PC-9 (cell line): Measurements from ENCODE around the gene CLPTM1L. TPM values are rescaled to one million over a fixed set of nuclear protein-coding genes. Genes with fewer than 3 reads are reported as not detected.

ENCODE experiments used
- BruUV-seq: library from RNA; stranded (reverse); fragments of 400-500 nt; replicated peaks from 2 replicates; lab custom pipeline; 2021; lab: Mats Ljungman, UMichigan
- CTCF ChIA-PET: fragments of 300-600 bp; sonication (Branson Sonifier 250); formaldehyde crosslinking; loops from one replicate; lab custom pipeline; 2022; ENCODE audit warnings: antibody characterized with exemption; lab: Charles Lee
- POLR2A ChIA-PET: fragments of 300-600 bp; sonication (Branson Sonifier 250); formaldehyde crosslinking; loops from one replicate; lab custom pipeline; 2022; ENCODE audit warnings: antibody characterized with exemption; ENCODE audit not compliant: unreplicated experiment; lab: Charles Lee
- DNase-seq, 2 experiments: peaks; one replicate each; pipeline versions ENCODE4 v3.0.0 to v3.0.0-alpha.2; 2015 to 2022; ENCODE audit warnings: mixed read lengths in 1 of 2
- H2AFZ ChIP-seq: fragments of 200-600 bp; sonication (generic); 2 replicates; pipeline ENCODE4 v1.8.1; 2017; ENCODE audit warnings: antibody characterized with exemption
- H3F3A ChIP-seq: fragments of 200-600 bp; sonication (generic); 2 replicates; pipeline ENCODE4 v1.8.1; 2017; ENCODE audit warnings: antibody characterized with exemption, mild to moderate bottlenecking, low read depth; ENCODE audit not compliant: insufficient read depth
- H3K27ac ChIP-seq: fragments of 200-600 bp; sonication (generic); 2 replicates; pipeline ENCODE4 v1.6.1; 2016; ENCODE audit warnings: mixed run types
- H3K27me3 ChIP-seq: fragments of 200-600 bp; sonication (generic); 2 replicates; pipeline ENCODE4 v1.6.1; 2016; ENCODE audit warnings: low read depth, mixed run types; ENCODE audit not compliant: insufficient read depth
- H3K36me3 ChIP-seq: fragments of 200-600 bp; sonication (generic); 2 replicates; pipeline ENCODE4 v1.6.1; 2016; ENCODE audit warnings: low read depth, mixed run types
- H3K4me1 ChIP-seq: fragments of 200-600 bp; sonication (generic); replicated peaks from 2 replicates; pipeline ENCODE4 v1.6.1; 2016; ENCODE audit warnings: mixed run types; ENCODE audit not compliant: insufficient read depth
- H3K4me2 ChIP-seq: fragments of 200-600 bp; sonication (generic); 2 replicates; pipeline ENCODE4 v1.6.1; 2017; ENCODE audit warnings: mixed run types
- H3K4me3 ChIP-seq: fragments of 200-600 bp; sonication (generic); 2 replicates; pipeline ENCODE4 v1.6.1; 2016; ENCODE audit warnings: mixed run types
- H3K79me2 ChIP-seq: fragments of 200-600 bp; sonication (generic); 2 replicates; pipeline ENCODE4 v1.6.1; 2017; ENCODE audit warnings: low read depth, mixed run types
- H3K9me2 ChIP-seq: fragments of 200-600 bp; sonication (generic); 2 replicates; pipeline ENCODE4 v1.8.1; 2017; ENCODE audit warnings: mild to moderate bottlenecking; ENCODE audit not compliant: insufficient read depth
- H3K9me3 ChIP-seq: fragments of 200-600 bp; sonication (generic); 2 replicates; pipeline ENCODE4 v1.8.1; 2016; ENCODE audit warnings: low read depth; ENCODE audit not compliant: insufficient read depth
- H4K20me1 ChIP-seq: fragments of 200-600 bp; sonication (generic); 2 replicates; pipeline ENCODE4 v1.8.1; 2017; ENCODE audit not compliant: insufficient read depth
- EZH2 ChIP-seq: fragments of 200-600 bp; sonication (generic); IDR thresholded peaks from 2 replicates; pipeline ENCODE4 v1.8.0; 2017; ENCODE audit warnings: antibody characterized with exemption, low read depth
- intact Hi-C: fragments of 100-400 bp; cut with micrococcal nuclease; formaldehyde crosslinking; loops from one replicate; pipeline ENCODE4 v1.10.0; 2022; ENCODE audit not compliant: unreplicated experiment
- total RNA-seq: library from RNA; stranded (reverse); gene quantifications from 2 replicates; pipeline ENCODE4 v1.2.3, GENCODE V29; 2021
- TF ChIP-seq, protein P1 (sequence below): fragments of 200-600 bp; sonication (generic); conservative IDR thresholded peaks from 2 replicates; pipeline ENCODE4 v1.6.1; 2017; ENCODE audit warnings: mixed run types, antibody characterized with exemption, mild to moderate bottlenecking, moderate library complexity

The CLPTM1L gene
- total RNA-seq, 1 experiment from 2014 or later, result 260 TPM

DNA sequence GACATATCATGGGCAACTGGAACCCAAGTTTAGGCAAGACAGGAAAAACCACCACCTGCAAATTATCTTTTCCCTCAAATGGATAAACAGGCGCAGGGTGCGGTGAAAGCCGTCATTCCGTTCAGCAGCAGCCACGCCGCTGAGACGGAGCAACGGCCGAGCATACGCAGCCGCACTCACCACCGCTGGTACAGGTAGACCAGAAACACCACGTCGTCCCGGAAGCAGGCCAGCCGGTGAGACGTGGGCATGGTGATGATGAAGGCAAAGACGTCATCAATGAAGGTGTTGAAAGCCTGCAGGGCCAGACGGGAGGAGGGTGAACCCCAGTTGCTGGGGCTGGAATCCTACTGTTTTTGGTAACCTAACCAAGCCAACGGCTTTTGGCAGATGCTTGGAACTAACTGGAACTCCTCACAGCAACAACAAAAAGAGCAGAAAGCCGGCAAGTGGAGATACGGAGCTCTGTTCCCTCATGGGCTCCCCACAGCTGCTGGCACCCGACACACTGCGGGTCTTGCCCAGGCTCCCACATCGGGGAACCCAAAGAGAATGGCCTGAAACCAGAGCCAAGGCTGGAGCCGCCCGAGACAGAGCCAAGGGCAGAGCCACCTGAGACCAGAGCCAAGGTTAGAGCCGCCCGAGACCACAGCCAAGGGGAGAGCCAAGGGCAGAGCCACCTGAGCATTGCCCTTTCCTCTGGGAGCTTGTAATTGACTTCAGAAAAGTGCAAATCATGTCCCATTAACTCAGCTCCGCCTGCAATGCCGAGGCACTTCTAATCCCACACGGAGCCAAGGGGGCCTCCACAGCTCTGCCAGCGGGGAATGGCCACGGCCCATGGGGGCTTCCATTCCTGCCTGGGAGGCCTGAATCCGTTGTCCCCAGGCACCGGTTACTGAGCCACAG, 24.2 kb downstream of the CLPTM1L start:
- Histone ChIP-seq H3K4me3 (no peak overlapping the region), H3K4me2 (no peak overlapping the region), H3K9me2 (no peaks in the 10 kb centered on the region), H3K4me1 (peaks cover 22% of the 10 kb centered on the region), H3K36me3 (peaks cover 43% of the 10 kb centered on the region), H3K9me3 (no peaks in the 10 kb centered on the region), H3K79me2 (peaks cover 6% of the 10 kb centered on the region), H4K20me1 (peaks cover 17% of the 10 kb centered on the region), H2AFZ (no peak overlapping the region), H3K27me3 (no peaks in the 10 kb centered on the region), H3F3A (peaks cover 44% of the 10 kb centered on the region), H3K27ac (no peak overlapping the region)
- ChIA-PET POLR2A (no interaction called here), CTCF (interaction anchor here (0.6 kb wide), 1 partner anchor 15 kb away, joined by 5 read pairs; no protein-coding TSS in a partner anchor)
- DNase-seq, result no peak
- intact Hi-C loops, result no loop called here
- BruUV-seq, result no TSS peak
- TF ChIP-seq EZH2, result no peak
- TF ChIP-seq, protein P1, sequence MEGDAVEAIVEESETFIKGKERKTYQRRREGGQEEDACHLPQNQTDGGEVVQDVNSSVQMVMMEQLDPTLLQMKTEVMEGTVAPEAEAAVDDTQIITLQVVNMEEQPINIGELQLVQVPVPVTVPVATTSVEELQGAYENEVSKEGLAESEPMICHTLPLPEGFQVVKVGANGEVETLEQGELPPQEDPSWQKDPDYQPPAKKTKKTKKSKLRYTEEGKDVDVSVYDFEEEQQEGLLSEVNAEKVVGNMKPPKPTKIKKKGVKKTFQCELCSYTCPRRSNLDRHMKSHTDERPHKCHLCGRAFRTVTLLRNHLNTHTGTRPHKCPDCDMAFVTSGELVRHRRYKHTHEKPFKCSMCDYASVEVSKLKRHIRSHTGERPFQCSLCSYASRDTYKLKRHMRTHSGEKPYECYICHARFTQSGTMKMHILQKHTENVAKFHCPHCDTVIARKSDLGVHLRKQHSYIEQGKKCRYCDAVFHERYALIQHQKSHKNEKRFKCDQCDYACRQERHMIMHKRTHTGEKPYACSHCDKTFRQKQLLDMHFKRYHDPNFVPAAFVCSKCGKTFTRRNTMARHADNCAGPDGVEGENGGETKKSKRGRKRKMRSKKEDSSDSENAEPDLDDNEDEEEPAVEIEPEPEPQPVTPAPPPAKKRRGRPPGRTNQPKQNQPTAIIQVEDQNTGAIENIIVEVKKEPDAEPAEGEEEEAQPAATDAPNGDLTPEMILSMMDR, result no peak

DNA sequence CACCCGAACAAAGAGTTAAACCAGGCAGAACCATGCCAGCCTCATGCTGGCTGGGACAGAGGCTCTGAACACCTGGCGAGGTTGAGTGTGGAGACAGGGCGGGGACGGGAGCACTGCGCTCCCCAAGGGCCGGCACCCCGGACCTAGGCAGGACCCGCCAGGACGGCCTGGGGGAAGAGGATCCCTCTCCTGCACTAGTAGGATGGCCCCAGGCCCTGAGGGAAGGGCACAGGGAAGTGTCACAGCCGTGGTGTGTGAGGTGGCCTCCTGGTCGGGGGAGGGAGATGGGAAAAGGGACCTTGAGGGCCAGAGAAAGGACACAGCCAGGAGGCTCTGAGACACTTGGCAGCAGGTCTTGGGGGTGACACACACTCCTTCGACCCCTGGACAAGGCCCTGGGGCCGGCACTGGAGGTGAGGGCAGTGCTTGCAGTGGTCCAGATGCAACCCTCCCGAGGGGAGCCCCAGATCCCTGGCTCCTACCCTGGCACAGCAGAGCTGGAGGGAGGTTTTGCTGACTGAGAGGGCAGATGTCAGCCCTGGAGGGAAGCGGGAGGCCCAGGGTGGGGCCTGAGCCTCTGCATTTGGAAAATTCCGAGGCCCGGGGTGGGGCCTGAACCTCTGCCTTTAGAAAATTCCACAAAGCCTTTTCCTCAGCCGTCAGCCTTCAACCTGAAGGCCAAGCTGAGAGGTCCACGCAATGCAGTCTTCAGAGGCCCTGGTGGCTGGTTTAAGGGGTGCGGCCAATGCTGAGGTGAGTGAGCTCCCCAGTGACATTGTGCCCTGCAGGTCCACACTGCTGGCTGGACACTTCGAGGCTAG, 25.3 kb downstream of the CLPTM1L start:
- Histone ChIP-seq H3K27ac (no peak overlapping the region), H3K4me2 (no peak overlapping the region), H3K4me1 (peaks cover 25% of the 10 kb centered on the region), H2AFZ (no peak overlapping the region), H3K36me3 (peaks cover 36% of the 10 kb centered on the region), H4K20me1 (peaks cover 11% of the 10 kb centered on the region), H3K9me3 (no peaks in the 10 kb centered on the region), H3K79me2 (no peaks in the 10 kb centered on the region), H3F3A (peaks cover 44% of the 10 kb centered on the region), H3K4me3 (no peak overlapping the region), H3K27me3 (no peaks in the 10 kb centered on the region), H3K9me2 (no peaks in the 10 kb centered on the region)
- CTCF ChIA-PET, result no interaction called here
- intact Hi-C loops, result no loop called here
- POLR2A ChIA-PET, result no interaction called here
- no TSS peak for BruUV-seq
- TF ChIP-seq EZH2, result no peak
- TF ChIP-seq, protein P1, result no peak
- no peak for DNase-seq

DNA sequence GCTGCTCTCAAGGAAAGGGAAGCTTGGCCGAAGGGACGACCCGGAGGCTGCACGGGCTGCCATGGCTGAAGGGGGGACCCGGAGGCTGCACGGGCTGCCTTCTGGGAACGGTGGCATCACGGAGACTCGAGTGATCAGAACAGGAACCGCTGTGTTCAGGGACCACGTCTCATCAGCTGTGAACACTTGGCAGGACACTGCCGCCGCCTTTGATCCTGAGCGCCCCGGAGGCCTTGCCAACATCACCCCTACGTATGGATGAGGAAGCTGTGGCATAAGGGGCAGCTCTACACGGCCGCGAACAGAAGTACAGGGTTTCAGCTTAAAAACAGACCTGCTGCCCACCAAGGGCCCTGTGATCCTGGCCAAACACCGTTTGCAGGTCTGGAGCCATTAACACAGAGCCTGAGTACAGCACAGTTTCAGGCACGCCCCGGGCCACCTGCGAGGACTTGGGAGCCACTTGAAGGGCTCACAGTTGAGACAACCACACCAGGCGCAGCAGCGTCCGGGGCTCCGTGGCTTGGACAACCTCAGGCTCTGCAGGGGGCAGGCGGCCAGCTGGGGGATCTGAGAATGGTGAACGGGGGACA, 26.1 kb downstream of the CLPTM1L start:
- no peaks in the 10 kb centered on the region for H3K9me2 ChIP-seq
- H3K4me3 ChIP-seq, result no peak overlapping the region
- peaks cover 35% of the 10 kb centered on the region for H3F3A ChIP-seq
- no peaks in the 10 kb centered on the region for H3K79me2 ChIP-seq
- POLR2A ChIA-PET, result no interaction called here
- no peak overlapping the region for H3K4me2 ChIP-seq
- intact Hi-C loops, result no loop called here
- peaks cover 28% of the 10 kb centered on the region for H3K4me1 ChIP-seq
- DNase-seq, result no peak
- no peak overlapping the region for H3K27ac ChIP-seq
- H3K9me3 ChIP-seq, result no peaks in the 10 kb centered on the region
- no peaks in the 10 kb centered on the region for H3K27me3 ChIP-seq
- no TSS peak for BruUV-seq
- peaks cover 27% of the 10 kb centered on the region for H3K36me3 ChIP-seq
- H2AFZ ChIP-seq, result no peak overlapping the region
- CTCF ChIA-PET, result no interaction called here
- peaks cover 2% of the 10 kb centered on the region for H4K20me1 ChIP-seq
- no peak for TF ChIP-seq EZH2
- TF ChIP-seq, protein P1, result no peak
